ENCODE data around the gene KDM4B. TPM values are rescaled to one million over a fixed set of nuclear protein-coding genes. Genes with fewer than 3 reads are reported as not detected.

KDM4B gene
- total and polyA plus RNA-seq, 2 donors (not counting 1 experiment from before 2014, with no cell fraction given): 75.5 to 205 TPM

DNA sequence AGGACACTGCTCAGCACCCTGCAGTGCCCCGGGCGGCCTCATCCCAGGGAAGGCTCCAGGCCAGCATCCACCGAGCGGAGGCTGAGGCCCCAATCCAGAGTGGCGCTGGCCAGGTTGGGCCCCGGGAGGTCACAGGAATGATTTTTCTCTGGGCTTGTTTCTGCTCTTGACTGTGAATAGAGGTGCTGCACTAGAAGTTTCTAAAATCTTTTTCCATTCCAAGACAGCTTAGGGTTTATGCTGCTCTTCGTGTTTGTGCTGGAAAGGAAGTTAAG, 15.1 kb downstream of the KDM4B start:
- Histone ChIP-seq H3K79me2 (ENCODE audit: control insufficient read depth, insufficient read depth, low read length) (peaks cover 93% of the 10 kb centered on the region), H3K4me2 (replicated peaks; ENCODE audit: low read depth, low read length, poor library complexity, severe bottlenecking) (no peak overlapping the region), H3K9me3 (ENCODE audit: control extremely low read depth in 1 of 3, control insufficient read depth in 2 of 3, insufficient read depth in 1 of 3, low read length in 2 of 3) (no peaks in the 10 kb centered on the region), H3K27ac (ENCODE audit: low read length in 2 of 2) (no peak overlapping the region), H2AFZ (ENCODE audit: insufficient read depth, low read depth, low read length, poor library complexity, severe bottlenecking) (no peak overlapping the region), H3K9ac (ENCODE audit: low read length) (no peak overlapping the region), H4K20me1 (ENCODE audit: control insufficient read depth, insufficient read depth, low read length, poor library complexity, severe bottlenecking) (peaks cover 94% of the 10 kb centered on the region), H3K4me1 (ENCODE audit: control insufficient read depth in 2 of 2, insufficient read depth in 2 of 2, low read length in 2 of 2) (peaks cover 12 to 19% of the 10 kb centered on the region in 2 donors), H3K36me3 (replicated peaks in 1 of 2; ENCODE audit: control extremely low read depth in 1 of 2, control insufficient read depth in 1 of 2, extremely low read depth in 1 of 2, insufficient read depth in 2 of 2, low read length in 1 of 2) (no peaks in the 10 kb centered on the region), H3K4me3 (ENCODE audit: control extremely low read depth in 1 of 5, extremely low read depth in 1 of 5, insufficient read depth in 1 of 5, low read depth in 2 of 5, low read length in 4 of 5) (no peak overlapping the region), H3K27me3 (replicated peaks in 1 of 4; ENCODE audit: control extremely low read depth in 1 of 4, control insufficient read depth in 3 of 4, insufficient read depth in 4 of 4, low read length in 3 of 4) (no peaks in the 10 kb centered on the region)
- Mint-ChIP-seq H3K27me3 (no peaks in the 10 kb centered on the region), H3K4me3 (no peak overlapping the region), H3K27ac (no peak overlapping the region), H3K9me3 (ENCODE audit: insufficient read depth) (no peaks in the 10 kb centered on the region), H3K4me1 (peaks cover 36% of the 10 kb centered on the region)
- 100% methylated on average over 2 of the region's 7 CpGs for WGBS (ENCODE audit: insufficient coverage)
- intact Hi-C loops (cut with micrococcal nuclease): loop anchor here (5.0 kb wide), 1 partner anchor 57 kb away; no protein-coding TSS in a partner anchor
- DNase-seq (no peak), ATAC-seq (ENCODE audit: low read depth) (no peak)
- TF ChIP-seq EZH2 (IDR thresholded peaks at IDR 0.05; ENCODE audit: borderline replicate concordance, insufficient read depth, low read depth, low read length, poor library complexity, severe bottlenecking): no peak
- TF ChIP-seq, protein P1, sequence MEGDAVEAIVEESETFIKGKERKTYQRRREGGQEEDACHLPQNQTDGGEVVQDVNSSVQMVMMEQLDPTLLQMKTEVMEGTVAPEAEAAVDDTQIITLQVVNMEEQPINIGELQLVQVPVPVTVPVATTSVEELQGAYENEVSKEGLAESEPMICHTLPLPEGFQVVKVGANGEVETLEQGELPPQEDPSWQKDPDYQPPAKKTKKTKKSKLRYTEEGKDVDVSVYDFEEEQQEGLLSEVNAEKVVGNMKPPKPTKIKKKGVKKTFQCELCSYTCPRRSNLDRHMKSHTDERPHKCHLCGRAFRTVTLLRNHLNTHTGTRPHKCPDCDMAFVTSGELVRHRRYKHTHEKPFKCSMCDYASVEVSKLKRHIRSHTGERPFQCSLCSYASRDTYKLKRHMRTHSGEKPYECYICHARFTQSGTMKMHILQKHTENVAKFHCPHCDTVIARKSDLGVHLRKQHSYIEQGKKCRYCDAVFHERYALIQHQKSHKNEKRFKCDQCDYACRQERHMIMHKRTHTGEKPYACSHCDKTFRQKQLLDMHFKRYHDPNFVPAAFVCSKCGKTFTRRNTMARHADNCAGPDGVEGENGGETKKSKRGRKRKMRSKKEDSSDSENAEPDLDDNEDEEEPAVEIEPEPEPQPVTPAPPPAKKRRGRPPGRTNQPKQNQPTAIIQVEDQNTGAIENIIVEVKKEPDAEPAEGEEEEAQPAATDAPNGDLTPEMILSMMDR (IDR thresholded peaks at IDR 0.05): no peak
- ChIA-PET POLR2A (no interaction called here), CTCF (interaction anchor here (1.1 kb wide), 1 partner anchor 17 kb away, joined by 4 read pairs; no protein-coding TSS in a partner anchor)

DNA sequence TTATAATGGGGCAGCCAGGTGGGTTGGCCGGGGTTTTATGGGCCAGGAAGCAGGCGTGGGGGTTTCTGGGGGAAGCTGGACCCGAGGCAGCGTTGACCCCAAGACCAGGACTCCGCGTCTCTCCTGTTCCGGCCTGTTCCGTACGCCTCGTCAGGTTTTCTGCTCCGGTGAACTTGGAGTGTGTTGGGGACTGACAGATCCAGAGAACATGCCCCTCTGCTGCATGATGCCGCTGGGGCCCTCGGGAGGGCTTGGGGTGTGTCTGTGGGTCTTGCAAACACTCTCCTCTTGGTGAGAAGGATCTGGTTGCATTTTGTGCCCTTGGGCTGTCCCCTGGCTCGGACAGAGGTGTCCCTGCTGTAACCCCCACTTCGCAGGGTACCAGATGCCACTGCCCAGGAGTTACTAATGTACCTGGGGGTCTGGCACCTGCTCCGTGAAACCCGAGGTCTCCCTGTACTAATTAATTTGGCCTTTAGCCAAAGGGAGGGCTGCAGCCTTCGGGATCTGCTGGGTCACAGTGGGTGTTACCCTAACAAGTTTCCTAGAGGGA, 15.6 kb downstream of the KDM4B start:
- H3K27me3 ChIP-seq (replicated peaks in 1 of 4; ENCODE audit: control extremely low read depth in 1 of 4, control insufficient read depth in 3 of 4, insufficient read depth in 4 of 4, low read length in 3 of 4): no peaks in the 10 kb centered on the region
- Mint-ChIP-seq H3K27me3 (no peaks in the 10 kb centered on the region), H3K9me3 (ENCODE audit: insufficient read depth) (no peaks in the 10 kb centered on the region), H3K4me1 (peaks cover 32% of the 10 kb centered on the region), H3K27ac (no peak overlapping the region), H3K4me3 (no peak overlapping the region)
- H3K9ac ChIP-seq (ENCODE audit: low read length): no peak overlapping the region
- WGBS (ENCODE audit: insufficient coverage): 93% methylated on average over 17 of the region's 18 CpGs
- no peak overlapping the region for H3K4me3 ChIP-seq (ENCODE audit: control extremely low read depth in 1 of 5, extremely low read depth in 1 of 5, insufficient read depth in 1 of 5, low read depth in 2 of 5, low read length in 4 of 5)
- H3K4me1 ChIP-seq (ENCODE audit: control insufficient read depth in 2 of 2, insufficient read depth in 2 of 2, low read length in 2 of 2): peaks cover 8 to 15% of the 10 kb centered on the region in 2 donors
- intact Hi-C loops (cut with micrococcal nuclease): loop anchor here (5.0 kb wide), 1 partner anchor 57 kb away; no protein-coding TSS in a partner anchor
- TF ChIP-seq EZH2 (IDR thresholded peaks at IDR 0.05; ENCODE audit: borderline replicate concordance, insufficient read depth, low read depth, low read length, poor library complexity, severe bottlenecking): no peak
- TF ChIP-seq, protein P1 (IDR thresholded peaks at IDR 0.05): no peak
- H3K9me3 ChIP-seq (ENCODE audit: control extremely low read depth in 1 of 3, control insufficient read depth in 2 of 3, insufficient read depth in 1 of 3, low read length in 2 of 3): no peaks in the 10 kb centered on the region
- H3K79me2 ChIP-seq (ENCODE audit: control insufficient read depth, insufficient read depth, low read length): peaks cover 91% of the 10 kb centered on the region
- H4K20me1 ChIP-seq (ENCODE audit: control insufficient read depth, insufficient read depth, low read length, poor library complexity, severe bottlenecking): peaks cover 94% of the 10 kb centered on the region
- H3K4me2 ChIP-seq (replicated peaks; ENCODE audit: low read depth, low read length, poor library complexity, severe bottlenecking): no peak overlapping the region
- ChIA-PET POLR2A (interaction anchor here (0.7 kb wide), 1 partner anchor 32 kb away, joined by 3 read pairs; no protein-coding TSS in a partner anchor), CTCF (interaction anchor here (1.1 kb wide), 1 partner anchor 17 kb away, joined by 4 read pairs; no protein-coding TSS in a partner anchor)
- H2AFZ ChIP-seq (ENCODE audit: insufficient read depth, low read depth, low read length, poor library complexity, severe bottlenecking): no peak overlapping the region
- H3K36me3 ChIP-seq (replicated peaks in 1 of 2; ENCODE audit: control extremely low read depth in 1 of 2, control insufficient read depth in 1 of 2, extremely low read depth in 1 of 2, insufficient read depth in 2 of 2, low read length in 1 of 2): no peaks in the 10 kb centered on the region
- DNase-seq: no peak
- no peak for ATAC-seq (ENCODE audit: low read depth)
- H3K27ac ChIP-seq (ENCODE audit: low read length in 2 of 2): no peak overlapping the region

Data from B cell (primary cell).